Ovary (tissue), 9 donors: ENCODE results near the gene ACOT7. TPM values are rescaled to one million over a fixed set of nuclear protein-coding genes. Genes with fewer than 3 reads are reported as not detected.
A peak's percentile ranks its signal among the peaks of the same experiment; 100 is the strongest.

Experiments
- DNase-seq, 5 donors: peaks; one replicate each; pipeline ENCODE4 v3.0.0-alpha.2; 2019 to 2020
- H3K27ac ChIP-seq, 2 donors: fragments of 200-600 bp; one replicate each; pipeline versions ENCODE4 v1.5.1 to v1.8.0; 2019 to 2022
- H3K27me3 ChIP-seq: fragments of 200-600 bp; one replicate; pipeline ENCODE4 v1.8.0; 2022
- H3K36me3 ChIP-seq: fragments of 200-600 bp; sonication (generic); one replicate; pipeline ENCODE4 v1.5.1; 2019
- H3K4me1 ChIP-seq: one replicate; pipeline ENCODE4 v1.8.1; 2013; ENCODE audit warnings: mild to moderate bottlenecking, moderate library complexity; ENCODE audit not compliant: insufficient read depth
- H3K4me3 ChIP-seq: fragments of 200-600 bp; sonication (generic); one replicate; pipeline ENCODE4 v1.5.1; 2017
- H3K9me3 ChIP-seq, 2 donors: fragments of 200-600 bp in 1 of 2; sonication (generic) in 1 of 2; one replicate each; pipeline versions ENCODE4 v1.5.1 to v1.8.1; 2013 to 2019; ENCODE audit warnings: mild to moderate bottlenecking in 1 of 2, moderate library complexity in 1 of 2
- EP300 ChIP-seq: sonication (generic); formaldehyde crosslinking; IDR thresholded peaks from one replicate; pipeline ENCODE4 v1.6.1; 2017; ENCODE audit warnings: antibody characterized with exemption
- POLR2A ChIP-seq: fragments of 450-650 bp; IDR thresholded peaks from one replicate; pipeline ENCODE4 v1.6.1; 2017; ENCODE audit warnings: antibody characterized with exemption, mild to moderate bottlenecking, moderate library complexity
- WGBS, 3 donors: extraction: QIAGEN DNeasy Blood & Tissue Kit in 1 of 3; methylation state at CpG; one replicate each; pipeline versions ENCODE4 v1.1.5 to v1.1.7; 2013 to 2017; 5-methylcytosine and 5-hydroxymethylcytosine counted together
- intact Hi-C, 4 donors: fragments of 100-400 bp; cut with DNase I; formaldehyde crosslinking; loops; one replicate each; pipeline versions ENCODE4 v1.11.0 to v1.15.1; 2022 to 2023
- polyA plus RNA-seq, 2 donors: library from polyadenylated mRNA; stranded (reverse); fragments of 200-250 nt in 1 of 2; fragments of 350-450 nt in 1 of 2; fragmentation: Illumina TruSeq in 1 of 2; extraction: RNeasy Lipid Tissue Mini Kit (QIAGEN cat#74804) in 1 of 2; gene quantifications; one replicate each; pipeline ENCODE4 v1.2.3, GENCODE V29; 2013 to 2014
- total RNA-seq, 7 donors: library from RNA; depleted of rRNA in 2 of 7; stranded (reverse); fragments of >200 nt in 2 of 7; fragmentation: NEBNext Ultra II Directional in 3 of 7; extraction: Animal tissue kit (Norgen Biotek cat#: 25700) in 3 of 7; gene quantifications; one replicate each; pipeline versions ENCODE4 v1.1.0 to v1.2.4, GENCODE V29; 2016 to 2023
- TF ChIP-seq, protein P1 (sequence below), 3 donors: fragments of 450-650 bp in 2 of 3; fragments of 200-600 bp in 1 of 3; IDR thresholded peaks; one replicate each; pipeline versions ENCODE4 v1.5.1 to v1.8.0; 2016 to 2022; ENCODE audit warnings: antibody characterized with exemption in 3 of 3, mild to moderate bottlenecking in 1 of 3
- donor health status: DM: no; HTN: no; CAD: no; lungs with moderate emphysema.
- donor health status: DM: no; HTN: no; CAD: no.
- donor health status: Bipolar disorder and iron deficiency.
- donor health status: DM: yes; HTN: yes; CAD: no.
- donor health status: DM: no; HTN: no; CAD: no.
- donor health status: DM: yes; HTN: yes; CAD: no.

ACOT7 gene
- total and polyA plus RNA-seq, 9 donors: 6.4 to 20.7 (median 11.3) TPM

DNA sequence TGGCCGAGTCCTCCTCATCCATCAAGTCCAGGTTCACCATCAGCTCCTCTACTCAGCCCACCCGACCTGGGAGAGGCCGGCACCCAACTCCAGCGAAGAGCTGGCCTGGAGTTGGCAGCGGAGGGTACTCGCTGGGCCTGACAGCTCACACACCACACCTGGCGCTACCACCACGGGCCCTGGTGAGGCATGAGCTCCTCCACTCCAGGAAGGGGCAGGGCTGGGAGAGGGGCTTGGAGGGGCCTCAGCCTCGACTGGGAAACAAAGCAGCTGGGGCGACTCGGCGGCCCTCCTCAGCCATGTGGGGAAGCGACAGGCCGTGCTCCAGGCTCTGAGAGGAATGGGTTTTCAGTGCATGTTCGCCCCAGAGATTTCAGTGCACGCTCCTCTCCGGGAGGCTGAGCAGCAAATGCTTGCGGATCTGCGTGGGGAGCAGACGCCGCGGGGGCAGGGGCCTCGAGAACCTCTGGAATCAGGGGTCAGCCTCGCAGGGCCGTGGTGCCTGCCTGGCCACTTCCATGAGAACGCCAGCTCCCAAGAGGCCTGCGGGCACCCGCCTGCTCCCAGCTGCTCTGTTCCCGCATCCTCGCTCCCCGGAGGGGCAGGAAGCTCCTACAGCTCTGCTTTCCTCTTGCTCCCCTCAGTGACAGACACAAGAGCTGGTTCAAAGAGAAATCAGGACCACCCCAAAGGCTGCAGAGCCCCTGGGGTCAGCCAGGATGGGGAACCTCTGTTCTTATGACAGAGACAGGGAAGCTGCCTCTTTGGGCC, 113.8 kb downstream of the ACOT7 start:
- Histone ChIP-seq H3K9me3 (no peaks in the 10 kb centered on the region), H3K4me3 (no peak overlapping the region), H3K27ac (no peak overlapping the region), H3K36me3 (no peaks in the 10 kb centered on the region), H3K27me3 (no peaks in the 10 kb centered on the region), H3K4me1 (peaks cover 6% of the 10 kb centered on the region)
- intact Hi-C loops: no loop called here
- TF ChIP-seq, protein P1, sequence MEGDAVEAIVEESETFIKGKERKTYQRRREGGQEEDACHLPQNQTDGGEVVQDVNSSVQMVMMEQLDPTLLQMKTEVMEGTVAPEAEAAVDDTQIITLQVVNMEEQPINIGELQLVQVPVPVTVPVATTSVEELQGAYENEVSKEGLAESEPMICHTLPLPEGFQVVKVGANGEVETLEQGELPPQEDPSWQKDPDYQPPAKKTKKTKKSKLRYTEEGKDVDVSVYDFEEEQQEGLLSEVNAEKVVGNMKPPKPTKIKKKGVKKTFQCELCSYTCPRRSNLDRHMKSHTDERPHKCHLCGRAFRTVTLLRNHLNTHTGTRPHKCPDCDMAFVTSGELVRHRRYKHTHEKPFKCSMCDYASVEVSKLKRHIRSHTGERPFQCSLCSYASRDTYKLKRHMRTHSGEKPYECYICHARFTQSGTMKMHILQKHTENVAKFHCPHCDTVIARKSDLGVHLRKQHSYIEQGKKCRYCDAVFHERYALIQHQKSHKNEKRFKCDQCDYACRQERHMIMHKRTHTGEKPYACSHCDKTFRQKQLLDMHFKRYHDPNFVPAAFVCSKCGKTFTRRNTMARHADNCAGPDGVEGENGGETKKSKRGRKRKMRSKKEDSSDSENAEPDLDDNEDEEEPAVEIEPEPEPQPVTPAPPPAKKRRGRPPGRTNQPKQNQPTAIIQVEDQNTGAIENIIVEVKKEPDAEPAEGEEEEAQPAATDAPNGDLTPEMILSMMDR (IDR thresholded peaks at IDR 0.05): no peak
- TF ChIP-seq EP300 (no peak), POLR2A (no peak)
- peak in 2 of 5 donors; percentile 23 to 29 for DNase-seq
- 89 to 93% (median 91%) methylated on average over 31 of the region's 31 CpGs for WGBS, 3 donors

DNA sequence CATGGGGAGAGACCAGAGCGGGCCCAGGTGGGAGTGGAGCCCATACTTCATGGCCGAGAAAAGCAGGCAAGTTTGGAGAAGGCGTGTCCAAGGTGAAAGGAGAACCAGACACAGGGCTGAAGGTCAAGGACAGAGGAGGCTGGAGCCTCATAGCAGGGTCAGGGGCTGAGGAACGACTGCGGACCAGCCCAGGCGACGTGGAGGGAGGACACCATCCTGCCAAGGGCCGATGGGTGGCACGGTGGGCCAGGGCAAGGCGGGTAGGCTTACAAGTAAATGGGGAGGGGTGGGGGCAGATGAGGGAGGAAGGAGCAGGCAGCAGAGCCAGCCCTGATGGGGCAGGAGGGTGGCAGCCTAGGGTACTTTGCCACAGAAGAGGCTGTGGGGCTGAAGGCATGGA, 114.5 kb downstream of the ACOT7 start:
- intact Hi-C loops: no loop called here
- peak in 1 of 5 donors; percentile 26 for DNase-seq
- WGBS, 3 donors: 84 to 89% (median 88%) methylated on average over 10 of the region's 10 CpGs
- H3K4me1 ChIP-seq: peaks cover 6% of the 10 kb centered on the region
- no peaks in the 10 kb centered on the region for H3K36me3 ChIP-seq
- TF ChIP-seq POLR2A (no peak), EP300 (no peak)
- H3K4me3 ChIP-seq: no peak overlapping the region
- H3K27ac ChIP-seq: no peak overlapping the region
- no peaks in the 10 kb centered on the region for H3K9me3 ChIP-seq
- no peaks in the 10 kb centered on the region for H3K27me3 ChIP-seq

DNA sequence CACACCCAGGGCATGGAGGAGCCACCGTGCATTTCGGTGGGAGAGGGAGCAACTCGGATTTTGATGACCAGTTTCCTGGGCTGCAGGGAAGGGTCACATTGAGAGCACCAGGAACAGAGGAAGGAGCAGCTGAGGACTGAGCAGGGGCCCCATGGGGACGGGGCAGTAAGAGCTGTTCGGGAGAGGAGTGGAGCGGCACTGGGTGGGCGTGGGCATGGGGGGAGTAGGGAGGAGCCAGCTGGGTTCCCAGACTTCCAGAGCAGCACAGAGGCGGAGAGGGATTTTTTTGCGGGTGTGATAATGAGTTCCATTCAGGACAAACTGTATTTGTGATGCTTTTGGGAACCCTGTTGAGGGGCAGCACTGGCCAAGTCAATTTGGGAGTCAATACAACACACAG, 115.3 kb downstream of the ACOT7 start:
- WGBS, 3 donors: 77 to 85% (median 85%) methylated on average over 9 of the region's 9 CpGs
- intact Hi-C loops: no loop called here
- H3K27me3 ChIP-seq: no peaks in the 10 kb centered on the region
- DNase-seq: peak in 1 of 5 donors; percentile 32
- H3K27ac ChIP-seq: no peak overlapping the region
- H3K9me3 ChIP-seq: no peaks in the 10 kb centered on the region
- TF ChIP-seq EP300: no peak
- H3K4me1 ChIP-seq: peaks cover 6% of the 10 kb centered on the region
- no peaks in the 10 kb centered on the region for H3K36me3 ChIP-seq
- no peak overlapping the region for H3K4me3 ChIP-seq

DNA sequence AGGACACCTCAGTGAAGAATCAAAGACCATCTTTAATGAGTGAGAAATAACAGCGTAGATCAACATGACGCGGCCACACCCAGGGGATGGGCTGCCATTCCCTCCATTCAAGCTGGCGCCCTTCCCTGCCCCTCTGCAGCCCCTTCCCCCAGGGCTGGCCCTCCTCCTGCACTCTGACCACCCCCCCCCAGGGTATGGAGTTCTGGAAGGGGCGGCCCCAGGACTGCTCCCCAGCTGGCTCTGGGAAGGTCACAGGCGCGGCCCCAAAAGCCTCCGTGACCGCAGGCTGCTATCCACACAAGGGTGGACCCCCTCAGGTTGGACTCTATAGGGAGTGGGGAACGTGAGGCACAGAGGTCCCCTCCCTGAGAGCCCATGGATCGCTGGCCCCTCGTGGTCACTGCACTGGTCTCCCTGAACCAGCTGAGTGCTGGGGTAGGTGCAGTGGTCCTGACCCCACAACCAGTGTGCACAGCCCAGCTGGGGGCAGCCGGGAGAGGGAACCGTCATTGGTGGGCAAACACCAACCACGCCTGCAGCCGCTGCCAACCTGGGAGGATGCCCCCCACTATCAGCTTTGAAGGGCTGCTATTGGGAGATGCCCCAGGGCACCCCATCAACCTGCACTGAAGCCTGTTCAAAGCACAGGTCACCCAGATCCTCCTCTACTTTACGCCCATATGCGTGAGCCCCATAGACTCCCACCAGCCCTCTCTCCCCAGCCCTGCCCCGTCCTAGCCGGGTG, 116.6 kb downstream of the ACOT7 start:
- intact Hi-C loops: no loop called here
- Histone ChIP-seq H3K4me1 (peaks cover 6% of the 10 kb centered on the region), H3K27me3 (no peaks in the 10 kb centered on the region), H3K36me3 (no peaks in the 10 kb centered on the region), H3K9me3 (no peaks in the 10 kb centered on the region), H3K4me3 (no peak overlapping the region), H3K27ac (peak overlapping the region; percentile 40 to 90)
- peak in 1 of 5 donors; percentile 56 for DNase-seq
- WGBS, 3 donors: 85 to 87% (median 87%) methylated on average over 19 to 20 of the region's 20 CpGs
- TF ChIP-seq, protein P1 (IDR thresholded peaks at IDR 0.05): no peak
- peak; percentile 1 for TF ChIP-seq POLR2A

DNA sequence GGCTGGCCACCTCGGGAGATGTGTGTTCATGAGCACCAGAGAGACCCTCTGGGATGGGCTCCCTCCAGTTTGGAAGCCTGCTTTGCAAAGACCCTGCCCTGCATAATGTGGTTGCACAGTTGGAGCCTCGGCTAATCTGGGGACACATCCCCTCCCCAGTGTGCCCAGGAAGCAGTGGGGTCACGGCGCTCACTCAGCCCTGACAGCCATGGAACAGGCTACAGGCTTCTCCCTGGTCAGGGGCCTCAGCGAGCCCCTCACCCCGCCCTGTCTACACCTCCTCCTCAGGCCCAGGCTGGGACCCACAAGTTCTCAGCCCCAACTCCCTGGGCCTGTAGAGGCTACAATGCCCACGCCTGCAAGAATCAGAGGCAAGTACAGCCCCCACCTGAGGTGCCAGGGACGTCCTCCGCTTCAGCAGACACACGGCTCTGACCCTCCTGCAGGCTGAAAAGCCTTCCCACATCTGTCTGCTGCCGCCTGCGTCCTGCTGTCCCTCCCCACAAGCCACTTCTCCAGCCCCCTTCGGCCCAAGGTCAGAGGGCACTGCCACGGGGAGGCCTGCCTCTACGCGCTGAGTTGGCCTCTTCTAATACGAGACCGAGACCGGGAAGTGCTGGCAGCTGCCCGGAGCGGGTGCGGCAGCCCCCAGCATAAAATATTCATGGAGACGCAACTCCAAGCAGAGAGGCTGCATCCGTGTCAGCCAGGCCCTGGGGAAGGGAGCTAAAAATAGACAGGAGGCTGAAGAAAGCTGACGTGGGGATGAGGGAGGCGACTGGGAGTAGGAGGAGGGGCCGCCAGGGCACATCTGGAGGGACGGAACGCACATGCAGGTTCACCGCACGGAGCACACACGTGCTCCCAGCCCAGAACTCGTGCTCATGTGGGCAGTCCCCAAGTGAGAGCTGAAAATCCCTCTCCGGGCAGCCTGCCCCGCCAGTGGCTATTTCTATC, 117.5 kb downstream of the ACOT7 start:
- TF ChIP-seq, protein P1 (IDR thresholded peaks at IDR 0.05): no peak
- peak; percentile 4 for TF ChIP-seq POLR2A
- 24 to 32% (median 25%) methylated on average over 35 of the region's 35 CpGs for WGBS, 3 donors

More for the DNA sequence above, 117.5 kb downstream of the ACOT7 start:
- Histone ChIP-seq H3K9me3 (no peaks in the 10 kb centered on the region), H3K4me3 (peak overlapping the region; percentile 5), H3K36me3 (no peaks in the 10 kb centered on the region), H3K27me3 (no peaks in the 10 kb centered on the region), H3K4me1 (peaks cover 6% of the 10 kb centered on the region), H3K27ac (peak overlapping the region; percentile 71 to 90)
- intact Hi-C loops: no loop called here
- peak; percentile 83 to 90 (median 85) for DNase-seq
